NCI-H524 (cell line): ENCODE measurements around the gene TMEM18.
"Not testable (repeated sequence)": the region's sequence is repeated elsewhere in the genome, so short reads cannot be mapped to it uniquely, and the experiment has no call there.

Experiments
- DNase-seq, 2 experiments: peaks; one replicate each; lab custom pipeline; 2025; lab: John Stamatoyannopoulos, UW

Gene TMEM18

DNA sequence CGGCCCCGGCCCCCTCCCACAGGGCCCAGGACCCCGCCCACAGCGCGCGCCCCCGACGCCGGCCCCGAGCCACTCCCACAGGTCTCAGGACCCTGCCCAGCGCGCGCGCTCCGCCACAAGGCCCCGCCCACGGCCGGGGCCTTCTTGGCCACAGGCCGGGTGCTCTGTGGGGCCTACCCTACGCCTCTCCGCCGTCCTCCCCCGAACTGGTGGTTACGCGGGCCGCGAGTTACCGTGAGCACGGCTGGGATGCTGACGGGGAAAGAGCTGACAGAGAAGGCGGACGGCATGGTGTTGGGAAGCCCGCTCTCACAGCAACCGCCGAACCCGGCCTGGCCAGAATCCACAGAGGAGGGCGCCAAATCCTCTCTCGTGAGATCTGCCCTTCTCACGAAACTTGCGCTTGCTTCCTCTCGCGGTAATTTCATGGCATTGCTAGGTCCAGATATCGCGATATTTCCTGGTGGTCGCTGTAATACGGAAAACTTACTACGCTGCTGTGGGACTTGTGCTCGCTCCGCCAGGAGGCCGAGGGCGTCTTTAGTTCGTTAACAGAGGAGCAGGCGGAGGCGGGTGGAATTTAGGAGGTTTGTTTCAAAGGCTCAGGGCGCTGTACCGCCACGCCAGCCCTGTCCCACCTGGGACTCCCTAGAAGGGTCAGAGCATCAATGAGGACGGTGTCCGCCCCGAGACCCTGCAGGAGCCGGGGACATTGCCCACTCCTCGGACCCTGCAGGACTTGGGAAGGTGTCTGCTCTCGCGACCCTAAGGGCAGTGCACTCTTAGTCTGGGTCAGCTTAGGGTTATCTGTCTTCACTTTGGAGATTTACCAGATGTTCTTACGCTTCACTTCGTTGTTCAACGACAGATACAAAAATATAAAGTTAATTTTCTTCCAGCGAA is at the start of gene TMEM18:
Gene TMEM18 (minus strand): TSS at position 351 of the 903 bp plus-strand sequence. CDS start 61 bp downstream, at position 290.
- DNase-seq, result peak; percentile 98 to 99

DNA sequence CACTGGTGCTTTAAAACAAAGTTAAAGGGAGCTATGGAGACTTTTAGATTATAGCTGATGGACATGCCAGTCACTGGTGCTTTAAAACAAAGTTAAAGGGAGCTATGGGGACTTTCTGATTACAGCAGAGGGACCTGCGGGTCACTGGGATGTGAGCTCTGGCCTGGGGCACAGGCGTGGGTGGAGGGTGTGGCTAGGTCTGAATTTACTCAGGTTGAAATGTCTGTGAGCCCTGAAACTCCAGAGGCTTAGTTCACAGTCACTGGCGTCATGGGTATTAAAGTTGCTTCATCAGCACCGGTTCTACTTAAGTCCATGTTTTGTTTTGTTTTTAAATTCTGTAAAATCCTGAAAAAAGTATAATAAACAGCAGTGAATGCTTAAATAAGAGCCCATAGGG is 49.0 kb upstream of the TMEM18 start:
- DNase-seq, result no peak

DNA sequence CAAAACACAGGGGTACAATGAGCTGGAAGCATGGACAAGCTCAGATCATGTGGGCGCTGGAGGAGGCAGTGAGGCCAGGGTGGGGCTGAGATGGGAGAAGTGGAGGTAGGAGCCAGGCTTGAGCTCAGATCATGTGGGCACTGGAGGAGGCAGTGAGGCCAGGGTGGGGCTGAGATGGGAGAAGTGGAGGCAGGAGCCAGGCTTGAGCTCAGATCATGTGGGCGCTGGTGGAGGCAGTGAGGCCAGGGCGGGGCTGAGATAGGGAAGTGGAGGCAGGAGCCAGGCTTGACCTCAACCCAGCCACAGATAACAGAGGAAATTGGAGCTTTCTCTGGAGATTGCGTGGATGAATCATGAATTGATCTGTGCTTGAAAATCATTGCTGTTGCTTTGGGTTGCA is 48.3 kb upstream of the TMEM18 start:
- no peak for DNase-seq

DNA sequence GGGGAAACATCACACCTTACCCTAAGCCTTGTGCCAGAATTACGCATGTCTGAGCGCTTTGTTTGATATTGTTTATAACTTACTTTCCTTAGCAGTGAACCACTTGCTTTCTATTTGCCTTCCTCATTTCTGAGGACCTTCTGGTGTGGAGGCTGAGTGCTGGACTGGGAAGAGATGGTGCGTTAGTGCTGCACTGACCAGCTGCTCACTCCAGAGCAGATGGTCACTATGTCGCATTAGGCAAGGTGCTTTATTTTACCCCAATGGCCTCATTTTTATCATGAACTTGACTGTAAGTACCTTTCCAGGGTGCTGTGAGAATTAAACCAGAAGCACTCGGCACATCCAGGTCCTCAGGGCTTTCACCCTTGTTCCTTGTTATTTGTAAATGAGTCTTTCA is 46.6 kb upstream of the TMEM18 start:
- peak; percentile 57 to 70 for DNase-seq

DNA sequence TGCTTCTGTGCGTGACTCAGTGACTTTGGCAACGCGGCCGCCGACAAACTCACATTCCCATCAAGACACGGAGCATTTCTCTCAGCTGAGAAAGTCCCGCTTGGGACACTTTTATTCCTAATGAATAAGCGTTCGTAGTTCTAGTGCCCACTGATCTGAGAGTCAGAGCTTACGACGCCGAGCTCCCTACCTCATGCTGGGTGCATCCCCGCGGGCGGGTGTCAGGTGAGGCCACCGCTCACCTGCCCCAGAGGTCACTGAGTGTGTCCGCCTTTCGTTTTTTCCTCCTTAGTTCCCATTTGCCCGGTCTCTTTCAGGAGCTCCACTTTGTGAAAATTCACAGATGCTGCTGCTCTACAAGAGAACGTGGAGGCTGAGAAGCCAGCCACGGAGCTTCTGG is 43.6 kb upstream of the TMEM18 start:
- no peak for DNase-seq

DNA sequence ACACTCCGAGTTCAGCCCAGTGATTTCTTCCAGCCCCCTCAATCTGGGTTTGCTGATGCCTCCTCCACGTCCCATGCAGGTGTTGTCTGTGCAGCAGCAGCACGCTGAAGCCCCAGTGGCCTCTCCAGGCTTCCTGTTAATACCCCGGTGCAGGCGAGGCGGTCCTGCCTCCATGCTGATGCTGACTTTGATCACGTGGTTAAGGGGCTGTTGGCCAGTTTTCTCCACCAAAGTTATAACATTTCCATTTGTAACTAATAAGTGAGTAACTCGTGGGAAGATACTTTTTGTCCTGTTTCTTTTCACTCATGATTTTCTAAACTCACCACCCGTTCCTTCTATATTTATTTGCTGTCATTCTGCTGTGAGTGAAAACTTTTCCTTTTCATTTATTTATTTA is 42.5 kb upstream of the TMEM18 start:
- DNase-seq, result no peak

DNA sequence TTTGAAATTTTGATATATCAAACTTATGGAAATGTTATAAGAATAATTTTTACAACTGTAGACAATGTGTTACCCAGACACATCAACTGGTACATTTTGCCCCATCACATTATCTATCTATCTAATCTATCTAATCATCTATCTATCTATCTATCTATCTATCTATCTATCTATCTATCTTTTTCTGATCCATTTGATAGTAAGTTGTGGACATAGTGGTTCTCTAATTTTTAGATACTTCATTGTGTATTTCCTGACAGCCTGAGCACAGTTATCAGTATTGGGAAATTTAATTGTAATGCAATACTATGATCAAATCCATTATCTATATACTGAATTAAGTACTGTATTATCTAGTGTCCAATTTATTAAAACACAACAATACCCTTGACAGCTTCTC is 42.0 kb upstream of the TMEM18 start:
- no peak for DNase-seq

DNA sequence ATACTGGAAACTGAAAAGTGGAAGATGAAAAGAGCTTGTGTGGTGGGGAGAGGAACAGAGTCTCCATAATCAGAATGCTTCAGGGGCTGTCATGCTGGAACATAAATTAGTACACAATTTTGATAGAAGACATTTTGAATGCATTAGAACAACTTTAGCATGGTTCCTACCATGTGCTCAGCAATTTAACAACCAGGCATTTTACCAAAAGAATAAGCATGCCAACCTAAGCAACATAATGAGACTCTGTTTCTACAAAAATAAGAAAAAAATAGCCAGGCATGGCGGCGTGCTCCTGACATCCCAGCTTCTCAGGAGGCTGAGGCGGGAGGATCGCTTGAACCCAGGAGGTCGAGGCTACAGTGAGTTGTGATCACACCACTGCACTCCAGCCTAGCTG is 40.5 kb upstream of the TMEM18 start:
- no peak for DNase-seq

DNA sequence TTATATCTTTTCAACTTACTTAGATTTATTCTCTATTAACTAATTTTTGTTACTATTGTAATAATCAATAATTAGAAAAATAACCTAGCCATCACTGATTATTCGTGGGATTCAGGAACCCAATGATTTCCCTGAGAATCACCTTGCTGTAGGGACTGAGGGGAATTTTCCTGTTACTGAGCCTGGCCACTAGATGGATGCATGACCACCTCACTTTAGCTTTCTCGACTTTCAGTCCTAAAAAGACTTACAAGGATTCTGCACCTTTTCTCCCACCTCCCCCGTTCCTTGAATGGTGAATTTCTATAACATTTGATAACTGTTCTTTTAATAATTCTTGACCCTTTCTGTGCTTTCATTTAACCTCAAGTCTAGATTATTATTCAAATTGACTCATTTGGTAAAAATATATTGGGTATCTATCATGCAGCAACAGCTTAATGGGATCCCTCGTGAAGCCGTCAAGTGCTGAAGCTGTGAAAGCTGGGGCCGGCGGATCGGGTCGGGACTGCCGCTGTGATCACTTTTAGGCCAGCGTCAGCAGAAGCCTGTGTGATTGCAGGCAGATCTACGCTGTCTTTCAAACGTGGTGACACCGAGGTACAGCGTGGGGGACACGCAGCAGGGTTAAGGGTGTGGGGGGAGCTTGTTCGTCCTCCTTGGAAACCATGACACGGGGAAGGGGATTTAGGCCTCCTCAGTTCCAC is 38.8 kb upstream of the TMEM18 start:
- peak; percentile 5 to 53 for DNase-seq

DNA sequence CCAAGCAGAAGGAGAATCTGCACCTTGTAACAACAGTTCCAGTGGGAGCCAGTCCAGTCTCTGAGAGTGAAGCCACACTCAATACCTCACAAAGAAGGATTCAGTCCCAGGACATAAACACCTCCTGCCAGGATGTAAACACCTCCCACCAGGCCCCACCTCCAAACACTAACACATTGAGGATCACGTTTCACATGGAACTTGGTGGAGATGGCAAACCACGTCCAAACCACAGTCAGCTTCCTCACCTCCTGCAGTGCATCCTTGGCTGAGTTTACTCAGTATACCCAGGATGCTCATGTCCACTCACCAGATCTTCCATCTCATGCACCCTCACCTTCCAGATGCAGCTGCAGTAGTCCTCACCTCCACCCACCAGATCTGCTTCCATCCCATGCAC is 37.8 kb upstream of the TMEM18 start:
- no peak for DNase-seq

DNA sequence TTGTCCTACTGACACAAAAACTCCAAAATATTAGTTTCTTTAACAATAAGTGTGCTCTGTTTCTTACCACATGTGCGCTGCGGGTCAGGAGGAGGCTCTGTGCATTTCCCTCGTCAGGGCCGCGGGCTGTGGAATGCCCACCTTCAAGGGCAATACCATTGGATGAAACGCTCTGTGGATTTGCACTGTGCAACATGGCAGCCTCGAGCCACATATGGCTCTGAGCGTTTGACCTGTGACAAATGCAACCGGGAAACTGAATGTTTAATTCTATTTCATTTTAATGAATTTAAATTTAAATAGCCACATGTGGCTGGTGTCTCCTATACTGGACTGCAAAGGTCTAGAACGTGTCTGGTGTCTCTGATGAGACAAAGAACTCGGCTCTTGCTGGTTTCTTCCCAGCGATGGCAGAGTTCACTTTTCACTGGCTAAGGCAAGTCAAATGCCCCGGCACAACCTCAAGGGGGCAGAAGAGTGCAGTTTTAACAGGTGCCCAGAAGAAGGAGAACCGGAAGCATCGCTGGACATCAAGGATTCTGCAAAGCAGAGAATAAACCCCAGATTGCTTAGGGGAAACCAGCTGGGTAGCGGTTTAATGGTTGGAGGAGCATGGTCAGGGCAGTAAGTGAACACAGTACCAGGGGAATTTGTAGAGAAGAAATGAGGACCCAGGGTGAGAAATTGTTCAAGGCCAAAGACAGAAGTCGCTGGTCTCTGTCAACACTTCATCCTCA is 37.0 kb upstream of the TMEM18 start:
- DNase-seq, result peak; percentile 64 to 81

DNA sequence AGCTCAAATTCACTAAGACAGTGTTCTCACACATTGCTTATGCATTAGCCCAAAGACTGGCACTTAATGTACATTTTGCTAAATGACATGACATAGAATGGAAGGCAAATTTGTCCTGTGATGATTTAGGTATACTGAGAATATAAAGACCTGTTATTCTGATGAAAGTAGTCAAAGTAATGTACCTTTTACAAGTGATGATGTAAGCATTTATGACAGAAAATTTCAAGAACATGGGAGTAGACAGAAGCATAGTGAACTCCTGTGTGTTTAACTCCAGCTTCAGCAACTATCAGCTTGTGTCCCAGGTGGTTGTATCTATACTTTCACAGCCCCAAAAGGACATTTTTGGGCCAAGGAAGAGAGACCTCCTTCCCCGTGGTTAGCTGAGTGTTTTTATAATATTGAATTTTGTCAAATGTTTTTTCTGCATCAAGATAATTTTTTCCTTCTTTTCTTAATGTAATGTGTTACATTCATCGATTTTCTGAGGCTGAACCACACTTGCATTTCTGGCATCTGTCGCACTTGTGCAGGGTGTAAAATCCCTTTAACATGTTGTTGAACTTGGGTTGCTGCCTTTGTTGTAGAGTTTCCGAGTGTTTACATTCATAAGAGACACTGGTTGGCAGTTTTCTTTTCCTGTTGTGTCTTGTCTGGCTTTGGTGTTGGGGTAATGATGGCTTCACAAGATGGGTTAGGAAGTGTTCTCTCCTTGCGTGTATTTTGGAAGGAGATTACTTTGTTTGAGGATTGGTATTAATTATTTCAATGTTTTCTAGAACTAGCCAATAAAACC is 33.9 kb upstream of the TMEM18 start:
- no peak for DNase-seq

DNA sequence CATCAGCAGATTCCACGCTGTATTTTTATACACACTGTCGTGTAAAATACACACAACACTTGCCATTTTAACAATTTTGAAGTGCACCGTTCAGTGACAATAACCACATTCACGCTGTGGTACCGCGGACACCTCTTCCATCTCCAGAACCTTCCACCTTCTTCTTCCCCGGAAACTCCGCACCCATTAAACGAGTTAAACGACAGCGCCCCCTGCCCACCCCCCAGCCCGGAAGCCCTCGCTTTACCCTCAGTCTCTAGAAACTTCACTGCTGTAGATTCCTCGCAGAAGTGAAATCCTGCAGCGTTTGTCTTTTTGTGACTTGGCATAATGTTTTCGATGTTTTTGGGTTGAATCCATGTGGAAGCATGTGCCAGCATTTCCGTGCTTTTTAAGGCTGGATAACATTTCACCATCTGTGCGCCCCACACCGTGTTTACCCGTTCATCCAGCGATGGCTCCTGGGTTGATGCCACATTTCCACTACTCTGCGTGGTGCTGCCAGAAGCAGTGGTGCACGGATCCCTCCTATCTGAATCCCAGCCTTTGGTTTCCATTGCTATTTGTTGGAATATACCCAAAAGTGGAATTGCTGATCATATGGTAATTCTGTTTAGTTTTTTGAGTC is 32.0 kb upstream of the TMEM18 start:
- no peak for DNase-seq

DNA sequence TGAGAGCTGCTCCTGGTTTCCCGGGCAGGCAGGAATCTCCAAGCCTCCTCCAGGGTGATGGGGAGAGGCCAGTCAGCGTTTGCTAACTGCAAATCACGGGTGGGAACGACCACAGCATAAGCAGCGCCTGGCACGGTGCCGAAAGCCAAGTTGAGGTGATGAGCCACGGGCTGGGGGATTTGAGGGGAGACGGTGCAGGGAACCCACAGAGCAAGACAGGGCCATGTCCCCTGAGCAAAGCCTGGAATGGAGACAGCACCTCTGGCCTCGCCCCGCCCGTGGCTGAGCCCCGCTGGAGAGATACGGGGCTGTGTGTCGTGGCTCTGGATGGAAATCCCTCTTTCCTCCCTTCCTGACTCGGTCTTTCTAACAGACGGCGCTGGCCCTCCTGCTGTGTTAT is 31.5 kb upstream of the TMEM18 start:
- DNase-seq, result no peak

DNA sequence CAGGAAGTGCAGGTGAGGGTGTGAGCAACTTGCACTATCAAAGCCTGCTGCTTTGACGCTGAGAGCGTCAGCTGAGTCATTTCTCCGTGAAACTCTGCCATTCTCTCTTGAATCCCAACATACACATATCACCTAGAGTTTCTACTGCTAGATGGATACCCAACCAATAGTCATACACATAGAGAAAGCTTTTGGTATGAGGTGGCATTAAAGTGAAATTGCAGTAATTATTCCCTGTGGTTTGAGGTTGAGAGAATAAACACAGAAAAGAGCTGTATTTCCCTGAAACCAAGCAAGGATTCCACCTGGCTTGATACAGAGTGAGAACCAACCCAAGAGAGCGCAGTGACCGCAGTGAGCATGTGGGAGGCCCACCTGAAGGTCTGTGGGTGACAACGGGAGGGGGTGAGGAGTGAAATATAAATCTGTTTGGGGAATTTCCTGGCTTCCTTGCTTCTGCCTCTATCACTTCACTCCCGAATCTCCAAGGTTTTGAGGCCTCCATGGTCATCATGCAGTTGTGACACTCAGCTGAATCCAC is 28.8 kb upstream of the TMEM18 start:
- no peak for DNase-seq

DNA sequence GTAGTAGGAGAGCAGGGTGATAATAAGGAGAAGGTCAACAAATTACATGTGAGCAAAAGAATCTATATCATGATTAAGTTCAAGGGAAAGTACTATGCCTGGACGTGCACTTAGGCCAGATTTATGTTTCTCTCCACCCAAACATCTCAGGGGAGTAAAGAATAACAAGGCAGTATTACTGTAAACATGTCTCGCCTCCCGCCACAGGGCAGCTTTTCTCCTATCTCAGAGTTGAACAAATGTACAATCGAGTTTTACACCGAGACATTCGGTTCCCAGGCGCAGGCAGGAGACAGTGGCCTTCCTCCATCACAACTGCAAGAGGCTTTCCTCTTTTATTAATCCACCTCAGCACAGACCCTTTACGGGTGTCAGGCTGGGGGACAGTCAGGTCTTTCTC is 25.6 kb upstream of the TMEM18 start:
- DNase-seq, result not testable (repeated sequence)

DNA sequence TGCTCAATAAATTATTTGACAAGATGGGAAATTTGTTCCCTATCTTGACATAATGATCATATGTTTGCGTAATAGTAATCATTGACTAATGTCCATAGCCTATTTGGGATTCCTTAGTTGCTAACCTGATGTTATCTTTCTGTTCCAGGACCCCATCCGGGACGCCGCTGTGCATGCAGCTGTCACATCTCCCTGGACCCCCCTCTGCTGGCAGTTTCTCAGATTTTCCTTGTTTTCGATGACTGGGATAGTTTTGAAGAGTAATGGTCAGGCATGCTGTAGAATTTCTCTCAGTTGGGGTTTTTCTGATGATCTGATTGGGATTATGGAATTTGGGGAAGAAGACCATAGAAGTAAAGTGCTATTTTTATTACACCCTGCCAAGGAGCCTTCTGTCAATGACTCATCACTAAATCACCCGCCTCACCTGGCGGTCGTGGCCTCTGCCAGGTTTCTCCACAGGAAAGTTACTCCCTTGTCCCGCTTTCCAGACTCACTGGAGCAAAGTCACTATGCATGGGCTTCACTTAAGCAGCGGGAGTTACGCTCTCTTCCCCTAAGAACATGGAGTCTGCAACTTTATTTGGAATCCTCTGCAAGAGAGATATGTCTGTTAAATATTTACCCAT is 19.9 kb upstream of the TMEM18 start:
- DNase-seq, result no peak

DNA sequence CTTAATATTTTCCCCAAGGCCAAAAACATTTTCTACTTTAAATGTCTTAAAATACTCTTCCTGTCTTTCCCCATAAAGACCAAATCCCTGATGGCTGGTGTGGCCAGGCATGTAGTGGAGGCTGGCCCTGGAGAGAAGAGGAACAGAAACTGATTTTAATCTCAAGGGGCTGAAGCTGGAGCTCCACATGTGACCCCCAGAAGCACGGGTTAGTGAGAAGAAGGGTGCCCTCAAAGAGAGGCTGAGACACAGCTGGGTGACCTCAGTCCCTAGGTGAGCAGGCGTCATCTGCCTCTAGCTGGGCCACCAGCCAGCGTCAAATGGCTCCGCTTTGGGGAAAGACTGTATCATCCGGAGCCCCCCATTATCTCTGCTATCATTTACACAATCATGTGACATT is 19.3 kb upstream of the TMEM18 start:
- DNase-seq, result no peak

DNA sequence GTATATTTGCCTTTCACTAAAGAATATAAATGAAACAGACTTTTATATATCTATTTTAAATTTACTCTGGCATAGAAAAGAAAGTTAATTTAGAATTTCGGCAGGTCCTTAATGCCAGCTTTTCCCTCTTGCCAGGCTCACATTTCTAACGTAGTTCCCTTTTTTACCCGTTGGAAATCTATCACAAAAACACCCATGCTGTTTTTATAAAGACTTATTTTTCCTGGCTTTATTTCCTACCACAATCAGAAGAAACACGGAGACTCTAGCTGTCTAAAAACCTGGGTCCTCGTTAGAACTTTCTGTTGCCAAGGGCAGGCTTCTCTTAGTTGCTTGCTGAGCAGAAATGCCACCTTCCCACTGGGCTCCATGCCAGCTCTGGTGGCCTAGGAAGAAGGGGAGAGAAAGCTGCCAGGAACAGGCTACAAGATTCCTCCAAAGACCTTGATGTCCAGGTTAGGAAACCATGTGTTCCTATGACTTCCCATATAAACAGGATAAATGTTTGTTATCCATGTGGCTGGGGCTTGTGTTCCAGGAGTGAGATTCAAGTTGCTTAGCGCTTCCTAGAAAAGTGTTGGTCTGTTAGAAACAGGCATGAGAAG is 17.8 kb upstream of the TMEM18 start:
- no peak for DNase-seq

DNA sequence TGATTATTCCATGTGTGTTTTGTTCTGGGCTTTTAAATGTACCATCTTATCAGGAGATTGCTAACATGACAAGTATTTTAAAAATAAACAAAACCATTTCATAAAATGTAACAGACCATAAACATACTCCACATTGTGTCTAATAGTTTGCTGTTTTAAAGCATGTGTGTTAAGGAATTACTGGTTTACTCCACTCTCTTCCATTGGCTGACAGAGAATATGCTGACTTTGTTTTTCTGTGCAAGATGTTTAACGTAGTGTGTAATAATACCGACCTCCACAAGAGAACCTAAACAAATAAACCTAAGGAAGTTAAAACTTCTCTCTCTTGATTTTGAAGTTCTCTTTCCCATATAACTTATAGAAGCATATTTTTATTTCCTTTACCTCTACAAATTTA is 17.0 kb upstream of the TMEM18 start:
- DNase-seq, result no peak
